HAP-1 (cell line): ENCODE results near the gene USH1C.

Source experiments
- DNase-seq, 2 experiments: peaks; one replicate each; pipeline ENCODE4 v3.0.0-alpha.2; 2016 to 2020; ENCODE audit warnings: low spot score in 2 of 2
- H3K27me3 ChIP-seq: fragments of 250-450 bp; sonication (Bioruptor Pico); 2 replicates; pipeline ENCODE4 v1.5.1; 2020; ENCODE audit warnings: low read depth, mild to moderate bottlenecking, moderate library complexity
- H3K36me3 ChIP-seq: fragments of 250-450 bp; sonication (Bioruptor Pico); replicated peaks from 2 replicates; pipeline ENCODE4 v1.5.1; 2020; ENCODE audit warnings: mild to moderate bottlenecking
- H3K4me1 ChIP-seq: fragments of 250-450 bp; sonication (Bioruptor Pico); 2 replicates; pipeline ENCODE4 v1.5.1; 2020; ENCODE audit warnings: mild to moderate bottlenecking
- H3K4me3 ChIP-seq: fragments of 250-450 bp; sonication (Bioruptor Pico); 2 replicates; pipeline ENCODE4 v1.5.1; 2020; ENCODE audit warnings: mild to moderate bottlenecking, moderate library complexity
- H3K9me3 ChIP-seq: fragments of 250-450 bp; sonication (Bioruptor Pico); 2 replicates; pipeline ENCODE4 v1.5.1; 2020; ENCODE audit warnings: mild to moderate bottlenecking, moderate library complexity
- in situ Hi-C: fragments of 300-500 bp; cut with MboI; formaldehyde crosslinking; loops from 3 replicates; pipeline ENCODE4 v1.14.3; 2020; ENCODE audit warnings: low sequenced_read_pairs, inconsistent platforms, mixed read lengths

The USH1C gene

DNA sequence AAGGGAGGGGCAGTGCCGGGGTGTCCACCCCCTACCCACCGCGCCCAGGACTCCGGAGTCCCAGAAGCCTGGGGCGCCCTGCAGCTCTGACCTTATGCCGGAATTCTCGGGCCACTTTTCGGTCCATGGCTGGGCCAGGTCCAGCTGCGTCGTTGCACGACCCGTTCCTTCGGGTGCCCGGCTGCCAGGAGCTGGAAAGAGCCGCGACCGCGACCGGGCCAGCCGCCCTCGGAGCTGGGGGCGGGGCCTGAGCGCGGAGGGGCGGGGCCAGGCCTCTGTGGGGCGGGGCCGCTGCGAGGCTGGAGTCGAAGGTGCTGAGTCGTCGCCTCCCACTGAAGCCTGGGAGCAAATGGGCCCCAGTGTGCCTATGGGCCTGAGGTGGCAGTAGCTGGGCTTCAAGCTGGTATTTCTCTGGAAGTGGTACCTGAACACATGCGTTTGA, at the start of gene USH1C:
USH1C (minus strand) TSS at position 236 of the 442 bp plus-strand sequence; CDS start at position 127, 109 bp downstream.
- Histone ChIP-seq H3K9me3 (no peaks in the 10 kb centered on the region), H3K4me3 (peak within 1 kb of the TSS; percentile 17)

DNA sequence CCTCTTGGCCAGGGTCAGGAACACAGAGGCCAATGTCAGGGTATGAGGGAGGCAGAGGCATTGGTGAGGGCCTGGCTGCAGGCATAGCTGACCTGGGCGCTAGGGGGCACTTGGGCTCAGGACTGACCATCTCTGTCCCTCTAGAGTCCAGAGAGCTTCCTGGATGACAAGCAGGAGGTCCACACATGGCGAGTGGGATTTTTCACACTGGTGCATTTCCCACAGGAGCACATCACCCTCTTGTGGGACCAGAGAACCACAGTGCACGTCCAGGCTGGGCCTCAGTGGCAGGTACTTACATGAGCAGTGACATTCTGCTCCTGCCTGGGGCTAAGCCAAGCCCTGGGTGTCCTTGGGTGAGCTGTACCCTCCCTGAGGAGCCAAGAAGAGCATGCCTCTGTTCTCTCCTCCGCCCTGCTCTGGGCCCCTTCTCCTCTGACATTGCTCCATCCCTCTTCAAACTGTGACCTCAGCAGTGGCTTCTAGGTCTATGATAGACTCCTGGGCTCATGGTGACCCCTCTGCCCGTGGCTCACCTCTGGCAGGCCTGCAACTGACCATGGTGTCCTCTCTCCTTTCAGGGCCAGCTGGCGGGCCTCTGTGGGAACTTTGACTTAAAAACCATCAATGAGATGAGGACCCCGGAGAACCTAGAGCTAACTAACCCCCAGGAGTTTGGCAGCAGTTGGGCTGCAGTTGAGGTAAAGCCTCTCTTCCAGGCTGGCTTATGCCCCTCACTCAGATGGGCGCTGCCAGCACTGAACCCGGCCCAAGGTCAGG, 49.4 kb upstream of the USH1C start:
- peak in 1 of 2 experiments; percentile 6 for DNase-seq
- H3K36me3 ChIP-seq = no peaks in the 10 kb centered on the region
- no peak overlapping the region for H3K4me3 ChIP-seq
- H3K9me3 ChIP-seq = no peaks in the 10 kb centered on the region
- no peaks in the 10 kb centered on the region for H3K4me1 ChIP-seq
- peaks cover 23% of the 10 kb centered on the region for H3K27me3 ChIP-seq
- in situ Hi-C loops = loop anchor here (10.0 kb wide), 1 partner anchor 131 kb away; no protein-coding TSS in a partner anchor

More for the DNA sequence above, at the start of gene USH1C:
- no peaks in the 10 kb centered on the region for H3K4me1 ChIP-seq
- DNase-seq = peak in 1 of 2 experiments; percentile 57
- in situ Hi-C loops = no loop called here
- no peaks in the 10 kb centered on the region for H3K27me3 ChIP-seq
- no peaks in the 10 kb centered on the region for H3K36me3 ChIP-seq

DNA sequence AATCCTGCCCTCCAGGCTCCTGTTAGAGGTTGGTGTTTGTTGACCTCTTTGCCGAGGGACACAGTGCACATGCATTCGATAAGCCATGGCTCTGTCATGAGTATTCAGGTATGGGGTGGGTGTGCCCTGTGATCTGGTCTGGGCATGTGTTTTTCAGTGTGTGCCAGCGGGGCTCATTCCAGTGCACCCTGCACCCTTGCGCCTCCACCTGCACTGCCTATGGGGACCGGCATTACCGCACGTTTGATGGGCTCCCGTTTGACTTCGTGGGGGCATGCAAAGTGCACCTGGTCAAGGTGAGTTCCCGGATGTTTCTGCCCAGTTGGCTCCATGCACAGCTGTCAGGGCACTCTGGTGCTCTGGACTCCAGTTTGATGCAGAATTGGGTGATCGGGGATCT, 47.1 kb upstream of the USH1C start:
- in situ Hi-C loops = loop anchor here (10.0 kb wide), 1 partner anchor 134 kb away; no protein-coding TSS in a partner anchor
- Histone ChIP-seq H3K27me3 (peaks cover 29% of the 10 kb centered on the region), H3K36me3 (no peaks in the 10 kb centered on the region), H3K4me1 (no peaks in the 10 kb centered on the region), H3K4me3 (no peak overlapping the region), H3K9me3 (no peaks in the 10 kb centered on the region)
- peak in 1 of 2 experiments; percentile 5 for DNase-seq

DNA sequence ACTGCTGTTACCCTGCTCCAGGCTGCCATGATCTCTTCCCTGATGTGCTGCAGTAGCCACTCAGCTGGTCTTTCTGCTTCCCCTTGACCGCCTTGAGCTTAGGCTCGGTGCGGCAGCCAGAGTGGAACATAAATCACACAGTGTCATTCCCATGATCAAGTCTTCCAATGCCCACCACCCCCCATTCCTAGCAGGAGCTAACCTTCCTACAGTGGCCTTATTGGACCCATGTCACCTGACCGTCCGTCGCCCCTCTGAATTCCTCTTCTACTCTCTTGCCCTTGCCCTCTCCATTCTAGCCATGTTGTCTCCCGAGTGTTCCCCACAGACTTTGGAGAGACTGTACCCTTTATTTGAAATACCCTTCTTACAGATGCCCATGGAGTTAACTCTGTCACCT, 46.2 kb upstream of the USH1C start:
- H3K4me1 ChIP-seq = no peaks in the 10 kb centered on the region
- H3K9me3 ChIP-seq = no peaks in the 10 kb centered on the region
- H3K4me3 ChIP-seq = no peak overlapping the region
- in situ Hi-C loops = loop anchor here (10.0 kb wide), 1 partner anchor 134 kb away; no protein-coding TSS in a partner anchor
- no peaks in the 10 kb centered on the region for H3K36me3 ChIP-seq
- DNase-seq = no peak
- H3K27me3 ChIP-seq = peaks cover 29% of the 10 kb centered on the region

DNA sequence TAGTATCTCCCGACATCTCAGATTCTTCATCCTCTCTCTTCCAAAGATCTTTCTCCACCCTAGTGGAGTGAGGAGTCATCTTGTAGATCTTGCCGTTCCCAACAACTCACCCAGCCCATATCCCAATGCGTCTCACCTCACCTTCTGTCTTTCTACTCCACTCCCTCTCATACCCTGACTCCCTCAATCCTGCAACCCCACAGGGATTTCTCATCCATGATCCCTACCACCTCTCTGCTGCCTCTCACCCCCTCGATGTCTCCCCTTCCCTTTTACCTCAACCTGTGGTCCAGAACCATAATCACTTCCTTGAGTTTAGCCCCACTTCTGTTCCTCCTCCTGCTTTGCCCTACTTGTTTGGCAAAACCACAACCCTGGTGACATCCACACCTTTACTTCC, 44.5 kb upstream of the USH1C start:
- no peaks in the 10 kb centered on the region for H3K36me3 ChIP-seq
- no peaks in the 10 kb centered on the region for H3K4me1 ChIP-seq
- H3K27me3 ChIP-seq = peaks cover 29% of the 10 kb centered on the region
- DNase-seq = no peak
- H3K4me3 ChIP-seq = no peak overlapping the region
- in situ Hi-C loops = no loop called here
- no peaks in the 10 kb centered on the region for H3K9me3 ChIP-seq

DNA sequence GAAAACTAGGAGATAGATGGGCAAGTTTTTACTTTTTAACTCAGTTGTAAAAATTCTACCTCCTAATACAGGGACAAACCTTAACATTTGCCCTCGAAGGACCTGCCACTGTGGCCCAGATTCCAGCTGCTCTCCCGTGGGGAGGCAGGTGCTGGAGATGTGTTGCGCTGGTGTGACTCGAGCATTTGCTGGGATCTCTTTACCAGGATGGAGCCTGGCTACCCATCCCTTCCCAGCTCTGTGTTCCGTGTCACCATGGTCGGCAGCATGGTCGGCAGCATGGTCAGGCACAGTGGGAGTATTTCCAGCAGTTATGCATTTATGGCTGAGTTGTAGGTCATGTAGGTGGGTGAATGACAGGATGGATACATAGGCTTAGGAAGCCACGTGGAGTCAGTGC, 44.0 kb upstream of the USH1C start:
- in situ Hi-C loops = no loop called here
- Histone ChIP-seq H3K4me1 (no peaks in the 10 kb centered on the region), H3K36me3 (no peaks in the 10 kb centered on the region), H3K9me3 (no peaks in the 10 kb centered on the region), H3K27me3 (peaks cover 29% of the 10 kb centered on the region), H3K4me3 (no peak overlapping the region)
- DNase-seq = no peak

DNA sequence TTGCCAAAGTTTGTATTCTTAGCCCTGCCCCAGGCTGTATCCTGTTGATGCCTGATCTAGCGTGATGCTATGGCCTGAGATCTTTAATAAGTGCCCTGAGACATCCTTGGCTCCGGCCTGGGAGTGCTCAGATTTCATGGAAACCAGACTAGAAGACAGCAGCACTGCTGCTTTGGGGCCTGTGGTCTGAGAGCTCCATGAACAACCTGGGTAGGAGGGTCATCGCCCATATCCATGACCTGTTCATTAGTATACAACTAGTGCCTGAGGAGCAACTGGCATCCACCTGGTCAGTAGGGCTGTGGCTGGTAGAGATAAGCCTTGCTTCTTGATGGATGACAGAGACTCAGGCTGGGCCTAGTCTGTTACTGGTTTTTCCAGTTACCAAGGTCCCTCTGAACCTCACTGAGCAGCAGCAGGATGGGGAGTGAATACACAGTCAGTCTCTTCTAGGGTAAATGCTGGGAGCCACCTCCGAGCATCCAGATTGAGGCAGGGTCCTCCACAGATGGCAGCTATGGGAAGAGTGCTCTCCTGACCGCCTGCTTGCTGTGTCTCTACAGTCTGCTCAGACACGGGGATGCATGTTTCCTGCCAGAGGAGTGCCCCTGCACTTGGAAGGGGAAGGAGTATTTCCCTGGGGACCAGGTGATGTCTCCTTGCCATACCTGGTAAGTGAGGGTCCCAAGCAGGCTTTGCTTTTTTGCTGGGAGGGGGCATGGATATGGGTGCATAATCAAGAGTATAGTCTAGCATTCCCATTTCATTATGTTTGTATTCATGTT, 41.9 kb upstream of the USH1C start:
- in situ Hi-C loops = no loop called here

DNA sequence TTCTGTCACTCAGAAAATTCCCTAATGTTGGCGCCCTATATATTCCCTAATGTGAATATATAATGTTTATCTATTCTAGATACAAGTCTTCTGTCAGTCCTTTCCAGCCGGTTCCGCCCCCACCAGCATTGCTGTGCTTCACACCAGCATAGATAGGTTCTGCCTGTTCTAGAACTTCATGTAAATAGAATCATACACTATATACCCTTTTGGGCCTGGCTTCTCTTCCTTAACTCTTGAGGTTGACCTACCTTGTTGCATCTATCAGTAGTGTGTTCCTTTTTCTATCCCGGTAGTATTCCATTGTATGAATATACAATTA, 37.5 kb upstream of the USH1C start:
- DNase-seq = no peak
- in situ Hi-C loops = no loop called here
- no peaks in the 10 kb centered on the region for H3K9me3 ChIP-seq
- no peak overlapping the region for H3K4me3 ChIP-seq
- H3K27me3 ChIP-seq = peaks cover 6% of the 10 kb centered on the region
- H3K4me1 ChIP-seq = no peaks in the 10 kb centered on the region
- no peaks in the 10 kb centered on the region for H3K36me3 ChIP-seq

More for the DNA sequence above, 41.9 kb upstream of the USH1C start:
- Histone ChIP-seq H3K36me3 (no peaks in the 10 kb centered on the region), H3K4me1 (no peaks in the 10 kb centered on the region), H3K9me3 (no peaks in the 10 kb centered on the region), H3K27me3 (peaks cover 35% of the 10 kb centered on the region), H3K4me3 (no peak overlapping the region)
- DNase-seq = peak in 1 of 2 experiments; percentile 3

DNA sequence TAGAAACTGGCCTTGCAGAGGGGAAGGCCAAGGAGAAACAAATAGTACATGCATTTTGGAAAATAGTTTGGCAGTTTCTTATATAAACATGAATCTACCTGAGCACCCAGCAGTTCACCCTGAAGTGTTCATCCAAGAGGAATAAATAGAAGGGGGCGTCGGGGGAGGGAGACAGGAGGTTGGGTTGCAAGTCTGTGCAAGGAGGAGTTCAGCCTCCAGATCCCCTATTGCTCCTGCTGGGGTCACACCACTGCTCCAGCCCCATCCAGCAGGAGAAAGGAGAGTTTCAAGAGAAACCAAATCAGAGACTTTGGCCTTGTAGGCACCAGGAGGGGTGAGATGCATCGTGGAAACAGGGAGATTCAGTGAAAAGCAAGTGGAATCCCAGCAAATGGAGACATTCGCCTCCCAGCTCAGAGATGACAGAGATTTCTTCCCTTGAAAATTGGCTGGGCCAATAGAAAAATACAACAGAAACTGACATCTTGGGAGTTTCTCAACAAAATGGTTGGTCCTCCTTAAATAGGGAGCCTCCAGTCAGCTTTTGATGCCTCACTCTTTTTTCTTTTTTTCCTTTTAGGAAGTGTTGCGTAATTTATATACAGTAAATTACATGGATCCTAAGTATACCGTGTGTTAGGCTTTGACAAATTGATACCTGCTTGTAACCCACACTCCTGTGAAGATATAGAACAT, 37.0 kb upstream of the USH1C start:
- Histone ChIP-seq H3K27me3 (peaks cover 6% of the 10 kb centered on the region), H3K4me3 (no peak overlapping the region), H3K4me1 (no peaks in the 10 kb centered on the region), H3K36me3 (no peaks in the 10 kb centered on the region), H3K9me3 (no peaks in the 10 kb centered on the region)
- DNase-seq = no peak
- in situ Hi-C loops = no loop called here

DNA sequence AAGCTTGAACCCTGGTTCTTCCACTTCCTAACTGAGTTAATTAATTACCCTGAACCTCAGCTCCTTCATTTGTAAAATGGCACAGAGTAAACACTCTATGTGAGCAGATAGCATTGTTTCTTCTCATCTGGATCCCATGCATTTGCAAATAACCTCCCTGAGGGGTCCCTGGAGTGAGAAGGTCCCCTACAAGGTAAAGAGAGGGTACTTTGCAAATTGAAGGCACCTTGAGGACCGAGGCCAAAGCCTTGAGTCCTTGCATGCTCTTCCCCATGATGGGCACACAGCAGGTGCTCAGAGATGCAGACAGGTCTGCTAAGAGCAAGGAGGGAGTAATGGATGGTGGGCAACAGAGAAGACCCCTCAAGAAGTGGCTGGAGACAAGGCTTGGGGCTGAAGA, 36.1 kb upstream of the USH1C start:
- in situ Hi-C loops = no loop called here
- Histone ChIP-seq H3K9me3 (no peaks in the 10 kb centered on the region), H3K4me3 (no peak overlapping the region), H3K27me3 (peaks cover 6% of the 10 kb centered on the region; the same call in 1 of the 2 replicates), H3K4me1 (no peaks in the 10 kb centered on the region), H3K36me3 (no peaks in the 10 kb centered on the region)
- DNase-seq = peak in 1 of 2 experiments; percentile 4

DNA sequence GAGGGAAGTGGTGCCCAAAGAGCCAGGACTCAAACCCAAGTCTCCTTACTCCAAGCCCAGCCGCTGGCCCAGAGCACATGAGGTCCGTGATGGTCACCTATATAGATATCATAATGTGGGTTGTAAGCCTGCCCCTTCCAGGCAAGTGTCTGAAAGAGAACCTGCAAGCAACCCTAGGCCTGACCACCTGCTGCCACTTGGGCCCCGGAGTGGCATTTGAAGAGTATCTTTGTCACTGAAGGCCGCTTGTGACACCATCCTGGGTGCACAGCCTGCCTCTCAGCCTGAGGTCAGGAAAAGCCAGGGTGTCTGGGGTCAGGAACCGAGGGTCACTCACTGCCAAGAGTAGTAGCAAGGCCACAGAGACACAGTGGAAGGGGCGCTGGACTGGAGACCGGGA, 35.2 kb upstream of the USH1C start:
- peaks cover 6% of the 10 kb centered on the region; the same call in 1 of the 2 replicates for H3K27me3 ChIP-seq
- no peaks in the 10 kb centered on the region for H3K9me3 ChIP-seq
- in situ Hi-C loops = no loop called here
- no peaks in the 10 kb centered on the region for H3K36me3 ChIP-seq
- no peak overlapping the region for H3K4me3 ChIP-seq
- no peaks in the 10 kb centered on the region for H3K4me1 ChIP-seq
- peak in 1 of 2 experiments; percentile 6 for DNase-seq

DNA sequence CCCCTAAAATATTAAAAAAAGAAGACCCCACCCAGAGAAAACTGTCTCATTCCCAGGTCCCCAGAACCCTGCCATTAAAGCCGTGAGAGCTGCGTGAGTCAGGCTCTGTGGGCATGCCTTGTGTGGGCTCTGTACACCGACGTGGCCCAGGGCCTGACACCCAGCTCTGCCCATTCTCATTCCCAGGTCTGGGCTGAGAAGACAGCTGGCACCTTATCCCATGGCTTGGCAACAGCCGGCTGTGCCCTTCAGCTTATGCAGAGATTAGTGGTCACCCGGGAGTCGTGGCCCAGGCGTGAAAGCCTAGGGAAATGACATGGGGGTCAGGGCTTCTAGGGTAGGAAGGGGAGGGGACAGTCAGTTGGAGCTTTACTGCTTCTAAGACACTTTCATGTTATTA, 34.7 kb upstream of the USH1C start:
- H3K4me3 ChIP-seq = no peak overlapping the region

DNA sequence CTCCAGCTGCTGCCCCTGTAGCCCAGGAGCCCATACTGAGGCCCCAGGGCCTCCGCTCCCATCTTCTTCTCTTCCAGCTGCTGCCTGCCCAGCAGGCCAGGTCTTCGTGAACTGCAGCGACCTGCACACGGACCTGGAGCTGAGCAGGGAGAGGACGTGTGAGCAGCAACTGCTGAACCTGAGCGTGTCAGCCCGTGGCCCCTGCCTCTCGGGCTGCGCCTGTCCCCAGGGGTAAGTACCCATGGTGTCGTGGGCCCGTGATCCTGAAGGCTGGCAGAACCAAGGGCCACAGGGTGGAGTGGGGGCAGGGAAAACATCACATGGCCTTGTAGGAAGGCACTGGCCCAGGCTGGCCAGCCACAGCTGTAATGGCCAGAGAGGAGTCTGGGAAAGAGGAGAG, 34.1 kb upstream of the USH1C start:
- Histone ChIP-seq H3K4me1 (no peaks in the 10 kb centered on the region), H3K36me3 (no peaks in the 10 kb centered on the region), H3K27me3 (peaks cover 6% of the 10 kb centered on the region; the same call in 1 of the 2 replicates), H3K9me3 (no peaks in the 10 kb centered on the region), H3K4me3 (no peak overlapping the region)
- in situ Hi-C loops = no loop called here
- peak in 1 of 2 experiments; percentile 3 for DNase-seq

More for the DNA sequence above, 34.7 kb upstream of the USH1C start:
- Histone ChIP-seq H3K27me3 (peaks cover 6% of the 10 kb centered on the region; the same call in 1 of the 2 replicates), H3K4me1 (no peaks in the 10 kb centered on the region), H3K9me3 (no peaks in the 10 kb centered on the region), H3K36me3 (no peaks in the 10 kb centered on the region)
- no peak for DNase-seq
- in situ Hi-C loops = no loop called here
